DOHH2 (cell line): ENCODE measurements around the gene CBFA2T3.

ENCODE experiments used
- H3F3A ChIP-seq: fragments of 200-600 bp; sonication (generic), shearing (Covaris generic); 2 replicates; pipeline ENCODE4 v1.6.0; 2016; ENCODE audit warnings: antibody characterized with exemption, mild to moderate bottlenecking; ENCODE audit not compliant: control insufficient read depth, insufficient read depth
- H3K27ac ChIP-seq: fragments of 200-600 bp; sonication (generic); 2 replicates; pipeline ENCODE4 v1.5.1; 2014; ENCODE audit warnings: low read depth, mild to moderate bottlenecking, low read length, moderate library complexity
- H3K27me3 ChIP-seq: fragments of 200-600 bp; sonication (generic); 2 replicates; pipeline ENCODE4 v1.6.1; 2014; ENCODE audit warnings: mild to moderate bottlenecking, low read length, mixed read lengths; ENCODE audit not compliant: control insufficient read depth
- H3K36me3 ChIP-seq: fragments of 200-600 bp; sonication (generic); 2 replicates; pipeline ENCODE4 v1.6.1; 2014; ENCODE audit warnings: mild to moderate bottlenecking, low read length, moderate library complexity, mixed read lengths; ENCODE audit not compliant: control insufficient read depth
- H3K4me1 ChIP-seq: fragments of 200-600 bp; sonication (generic); 2 replicates; pipeline ENCODE4 v1.6.1; 2014; ENCODE audit warnings: mild to moderate bottlenecking, low read length, mixed read lengths; ENCODE audit not compliant: control insufficient read depth
- H3K4me2 ChIP-seq: fragments of 200-600 bp; sonication (generic); 2 replicates; pipeline ENCODE4 v1.6.0; 2014; ENCODE audit warnings: mild to moderate bottlenecking, low read length, moderate library complexity
- H3K4me3 ChIP-seq: fragments of 200-600 bp; sonication (generic); 2 replicates; pipeline ENCODE4 v1.5.1; 2014; ENCODE audit warnings: mild to moderate bottlenecking, low read length, mixed read lengths
- H3K79me2 ChIP-seq: fragments of 200-600 bp; sonication (generic); 2 replicates; pipeline ENCODE4 v1.6.1; 2014; ENCODE audit warnings: mild to moderate bottlenecking, low read length, mixed read lengths; ENCODE audit not compliant: control insufficient read depth
- H3K9me2 ChIP-seq: fragments of 200-600 bp; sonication (generic); replicated peaks from 2 replicates; pipeline ENCODE4 v1.6.1; 2014; ENCODE audit warnings: mild to moderate bottlenecking, low read length, mixed read lengths; ENCODE audit not compliant: control insufficient read depth
- H3K9me3 ChIP-seq: fragments of 200-600 bp; sonication (generic); 2 replicates; pipeline ENCODE4 v1.6.1; 2014; ENCODE audit warnings: antibody characterized with exemption, low read length, mixed read lengths; ENCODE audit not compliant: control insufficient read depth, insufficient read depth
- H4K20me1 ChIP-seq: fragments of 200-600 bp; sonication (generic); 2 replicates; pipeline ENCODE4 v1.6.0; 2014; ENCODE audit warnings: low read depth, mild to moderate bottlenecking, antibody characterized with exemption, low read length, moderate library complexity; ENCODE audit not compliant: control insufficient read depth, insufficient read depth
- EZH2phosphoT487 ChIP-seq: fragments of 200-600 bp; sonication (generic); IDR thresholded peaks from 2 replicates; pipeline ENCODE4 v1.6.1; 2017; ENCODE audit warnings: borderline replicate concordance, mild to moderate bottlenecking, antibody characterized with exemption, low read length, moderate library complexity, mixed read lengths
- TF ChIP-seq, protein P1 (sequence below): fragments of 200-600 bp; sonication (generic); IDR thresholded peaks from one replicate; pipeline ENCODE4 v1.5.1; 2014; ENCODE audit warnings: antibody characterized with exemption, mild to moderate bottlenecking, low read depth, low read length; ENCODE audit not compliant: poor library complexity, severe bottlenecking

The CBFA2T3 gene

DNA sequence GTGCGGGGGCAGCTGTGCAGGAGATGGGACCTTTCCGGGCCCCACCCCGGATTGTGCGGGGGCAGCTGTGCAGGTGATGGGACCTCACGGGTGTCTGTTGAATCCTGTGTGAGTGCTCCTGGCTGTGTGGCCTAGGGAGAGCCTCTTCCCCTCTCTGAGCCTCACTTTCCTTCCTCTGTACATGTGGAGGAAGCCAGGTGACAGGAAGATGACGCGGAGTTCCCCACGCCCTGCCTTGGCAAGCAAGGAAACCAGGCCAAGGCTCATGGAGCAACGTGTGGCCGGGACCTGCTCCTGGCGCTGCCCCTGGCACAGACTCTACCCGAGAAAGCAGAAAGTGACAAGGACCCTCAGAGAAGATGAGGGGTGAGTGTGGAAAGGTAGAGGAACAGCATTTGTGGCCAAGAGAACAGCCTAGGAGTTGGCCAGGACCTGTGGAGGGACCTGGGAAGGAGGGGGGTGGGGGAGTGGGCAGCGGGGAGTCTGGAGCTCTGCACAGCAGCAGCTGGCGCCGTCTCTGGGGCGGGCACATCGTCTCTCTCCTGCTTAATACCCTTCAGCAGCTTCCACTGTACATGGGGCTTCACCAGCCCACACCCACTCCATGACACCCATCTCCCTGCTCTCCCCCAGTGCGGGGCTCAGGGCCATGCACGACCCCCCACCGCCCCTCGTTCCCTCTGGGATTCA lies 72.2 kb downstream of the CBFA2T3 start:
- Histone ChIP-seq H3K9me2 (no peaks in the 10 kb centered on the region), H3K27ac (no peak overlapping the region), H3K9me3 (no peaks in the 10 kb centered on the region), H3F3A (no peaks in the 10 kb centered on the region), H3K36me3 (peaks cover 31% of the 10 kb centered on the region), H4K20me1 (peaks cover 23% of the 10 kb centered on the region), H3K4me1 (peaks cover 11% of the 10 kb centered on the region), H3K79me2 (peaks cover 64% of the 10 kb centered on the region), H3K4me2 (no peak overlapping the region), H3K27me3 (no peaks in the 10 kb centered on the region), H3K4me3 (no peak overlapping the region)
- TF ChIP-seq, protein P1, sequence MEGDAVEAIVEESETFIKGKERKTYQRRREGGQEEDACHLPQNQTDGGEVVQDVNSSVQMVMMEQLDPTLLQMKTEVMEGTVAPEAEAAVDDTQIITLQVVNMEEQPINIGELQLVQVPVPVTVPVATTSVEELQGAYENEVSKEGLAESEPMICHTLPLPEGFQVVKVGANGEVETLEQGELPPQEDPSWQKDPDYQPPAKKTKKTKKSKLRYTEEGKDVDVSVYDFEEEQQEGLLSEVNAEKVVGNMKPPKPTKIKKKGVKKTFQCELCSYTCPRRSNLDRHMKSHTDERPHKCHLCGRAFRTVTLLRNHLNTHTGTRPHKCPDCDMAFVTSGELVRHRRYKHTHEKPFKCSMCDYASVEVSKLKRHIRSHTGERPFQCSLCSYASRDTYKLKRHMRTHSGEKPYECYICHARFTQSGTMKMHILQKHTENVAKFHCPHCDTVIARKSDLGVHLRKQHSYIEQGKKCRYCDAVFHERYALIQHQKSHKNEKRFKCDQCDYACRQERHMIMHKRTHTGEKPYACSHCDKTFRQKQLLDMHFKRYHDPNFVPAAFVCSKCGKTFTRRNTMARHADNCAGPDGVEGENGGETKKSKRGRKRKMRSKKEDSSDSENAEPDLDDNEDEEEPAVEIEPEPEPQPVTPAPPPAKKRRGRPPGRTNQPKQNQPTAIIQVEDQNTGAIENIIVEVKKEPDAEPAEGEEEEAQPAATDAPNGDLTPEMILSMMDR = no peak
- TF ChIP-seq EZH2phosphoT487 = no peak

DNA sequence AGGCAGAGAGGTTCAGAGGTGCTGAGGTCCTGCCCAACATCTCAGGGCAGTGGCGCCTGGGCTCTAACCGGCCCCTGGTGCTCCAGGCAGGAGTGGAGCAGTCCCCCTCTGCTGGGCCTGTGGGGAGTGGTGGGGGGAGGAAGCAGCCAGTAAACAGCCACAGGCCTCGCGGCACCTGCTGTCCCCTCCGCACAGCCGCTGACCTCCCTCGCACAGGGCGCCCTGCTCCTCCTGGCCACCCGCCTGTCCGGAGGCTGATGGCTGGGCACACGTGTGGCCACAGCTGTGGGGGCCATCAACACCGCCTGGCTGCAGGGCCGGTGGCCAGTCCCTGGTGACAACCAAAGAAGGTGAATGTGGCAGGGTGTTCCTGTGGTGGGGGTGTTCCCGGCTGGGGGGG lies 73.7 kb downstream of the CBFA2T3 start:
- no peak for TF ChIP-seq EZH2phosphoT487
- TF ChIP-seq, protein P1 = no peak
- Histone ChIP-seq H3K4me1 (peaks cover 11% of the 10 kb centered on the region), H3K4me3 (no peak overlapping the region), H3K9me3 (no peaks in the 10 kb centered on the region), H3K4me2 (no peak overlapping the region), H3K36me3 (peaks cover 44% of the 10 kb centered on the region), H3K9me2 (no peaks in the 10 kb centered on the region), H3K79me2 (peaks cover 49% of the 10 kb centered on the region), H4K20me1 (peaks cover 19% of the 10 kb centered on the region), H3K27me3 (no peaks in the 10 kb centered on the region), H3F3A (no peaks in the 10 kb centered on the region), H3K27ac (no peak overlapping the region)

DNA sequence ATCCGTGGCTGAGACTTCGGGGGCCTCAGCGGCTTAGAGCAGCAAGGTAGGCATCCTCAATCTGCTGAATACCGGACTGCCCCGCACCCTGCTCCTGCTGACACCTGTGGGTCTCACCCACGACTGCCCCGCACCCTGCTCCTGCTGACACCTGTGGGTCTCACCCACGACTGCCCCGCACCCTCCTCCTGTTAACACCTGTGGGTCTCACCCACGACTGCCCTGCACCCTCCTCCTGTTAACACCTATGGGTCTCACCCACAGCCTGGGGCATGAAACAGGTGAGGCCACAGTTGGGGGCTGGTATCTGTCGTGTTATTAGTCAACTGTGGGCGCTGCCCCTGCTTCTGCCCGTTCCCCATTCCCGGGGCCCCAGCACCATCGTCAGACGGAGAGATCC lies 74.3 kb downstream of the CBFA2T3 start:
- Histone ChIP-seq H4K20me1 (peaks cover 19% of the 10 kb centered on the region), H3K27ac (no peak overlapping the region), H3K4me2 (no peak overlapping the region), H3K36me3 (peaks cover 49% of the 10 kb centered on the region), H3K4me1 (peaks cover 11% of the 10 kb centered on the region), H3F3A (no peaks in the 10 kb centered on the region), H3K79me2 (peaks cover 47% of the 10 kb centered on the region), H3K9me3 (no peaks in the 10 kb centered on the region), H3K4me3 (no peak overlapping the region), H3K27me3 (no peaks in the 10 kb centered on the region), H3K9me2 (no peaks in the 10 kb centered on the region)
- TF ChIP-seq, protein P1 = no peak
- TF ChIP-seq EZH2phosphoT487 = no peak
